HG03135 (cell line): ENCODE results near the gene DOCK2.
"Not testable (repeated sequence)": the region's sequence is repeated elsewhere in the genome, so short reads cannot be mapped to it uniquely, and the experiment has no call there.

ENCODE experiments used
- ATAC-seq: cut with Tn5 transposase; IDR thresholded peaks from one replicate; pipeline ENCODE4 v1.9.1; 2021; ENCODE audit warnings: mild to moderate bottlenecking, moderate library complexity; ENCODE audit not compliant: unreplicated experiment

Gene DOCK2

DNA sequence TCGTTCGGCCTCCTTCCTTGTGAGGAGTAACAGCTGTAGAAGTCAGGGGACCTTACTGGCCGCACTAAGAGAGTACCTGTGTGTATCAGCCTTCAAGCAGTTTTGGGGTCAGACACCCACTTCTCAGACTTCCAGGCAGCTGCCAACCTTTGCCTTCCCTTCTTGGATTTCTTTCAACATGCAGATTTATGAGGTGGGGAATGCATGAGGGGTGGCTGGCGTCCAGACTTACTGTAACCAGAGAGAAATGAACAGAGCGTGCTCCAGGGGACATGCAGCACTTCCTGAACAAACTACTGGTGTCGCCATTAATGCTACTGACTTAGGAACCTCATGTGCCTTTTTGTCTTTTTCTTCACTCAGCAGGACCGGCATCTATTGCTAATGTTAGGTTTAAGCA lies 296.5 kb downstream of the DOCK2 start:
- ATAC-seq = no peak

DNA sequence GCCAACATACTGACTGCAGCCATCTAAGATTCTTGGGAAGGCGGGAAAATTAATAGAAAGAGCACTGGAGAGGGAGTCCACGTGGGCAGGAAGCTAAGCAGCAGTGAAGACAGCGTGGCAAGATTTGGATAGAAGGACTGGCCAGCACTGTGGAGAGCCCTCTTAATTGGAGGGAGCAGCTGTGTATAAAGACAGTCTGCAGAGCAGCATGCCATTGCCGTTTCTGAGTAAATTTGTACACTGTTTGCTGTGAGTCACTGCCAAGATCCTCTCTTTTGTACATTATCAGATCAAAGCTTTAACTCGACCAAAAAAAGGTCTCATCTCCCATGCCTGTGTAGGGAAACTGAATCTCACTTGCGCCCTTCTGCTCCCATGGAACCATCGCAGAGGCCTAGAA lies 297.9 kb downstream of the DOCK2 start:
- no peak for ATAC-seq

DNA sequence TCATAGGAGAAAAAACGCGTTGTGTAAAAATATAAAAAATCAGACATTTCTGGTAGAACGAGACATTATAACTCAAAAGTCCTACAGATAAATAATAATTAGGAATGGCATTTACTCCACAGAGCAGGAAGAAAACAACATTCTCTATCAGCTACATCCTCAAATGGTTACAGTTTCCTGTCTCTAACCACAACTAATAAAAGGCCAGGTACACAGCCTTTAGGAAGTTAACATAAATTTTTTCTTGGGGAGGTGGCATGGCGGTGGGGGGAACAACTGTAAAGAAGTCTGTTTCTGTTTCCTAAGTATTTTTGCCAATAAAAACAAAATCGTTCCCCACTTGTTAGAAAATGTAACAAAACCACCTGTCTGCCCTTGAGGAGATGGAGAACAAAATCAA lies 298.7 kb downstream of the DOCK2 start:
- no peak for ATAC-seq

DNA sequence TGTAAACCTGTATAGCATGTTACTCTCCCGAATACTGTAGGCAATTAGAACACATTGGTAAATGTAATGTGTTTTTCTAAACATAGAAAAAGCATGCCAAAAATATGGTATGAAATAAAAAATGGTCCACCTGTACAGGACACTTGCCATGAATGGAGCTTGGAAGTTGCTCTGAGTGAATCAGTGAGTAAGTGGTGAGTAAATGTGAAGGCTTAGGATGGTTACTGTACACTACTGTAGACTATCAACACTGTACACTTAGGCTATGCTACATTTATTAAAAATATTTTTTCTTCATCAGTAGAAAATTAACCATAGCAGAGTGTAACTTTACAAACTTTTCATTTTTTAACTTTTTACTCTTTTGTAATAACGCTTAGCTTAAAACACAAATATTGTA lies 301.4 kb downstream of the DOCK2 start:
- ATAC-seq = no peak

DNA sequence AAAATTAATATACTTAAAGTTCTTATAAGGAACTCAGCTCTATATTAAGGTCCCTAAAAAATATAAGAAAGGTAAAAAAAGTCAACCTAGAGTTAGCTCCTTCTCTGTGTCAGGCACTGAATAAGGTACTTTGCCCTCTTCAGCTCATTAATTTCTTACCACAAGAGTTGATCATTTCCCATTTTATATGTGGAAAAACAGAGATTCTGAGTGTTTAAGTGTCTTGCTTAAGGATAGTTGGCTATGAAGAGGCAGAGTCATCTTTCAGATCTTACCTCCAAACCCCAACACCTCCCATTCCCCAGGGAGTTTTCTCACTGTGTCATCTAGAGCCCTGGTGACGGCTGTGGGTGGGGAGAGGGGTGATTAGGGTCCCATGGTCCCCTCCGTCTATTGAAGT lies 302.7 kb downstream of the DOCK2 start:
- no peak for ATAC-seq

DNA sequence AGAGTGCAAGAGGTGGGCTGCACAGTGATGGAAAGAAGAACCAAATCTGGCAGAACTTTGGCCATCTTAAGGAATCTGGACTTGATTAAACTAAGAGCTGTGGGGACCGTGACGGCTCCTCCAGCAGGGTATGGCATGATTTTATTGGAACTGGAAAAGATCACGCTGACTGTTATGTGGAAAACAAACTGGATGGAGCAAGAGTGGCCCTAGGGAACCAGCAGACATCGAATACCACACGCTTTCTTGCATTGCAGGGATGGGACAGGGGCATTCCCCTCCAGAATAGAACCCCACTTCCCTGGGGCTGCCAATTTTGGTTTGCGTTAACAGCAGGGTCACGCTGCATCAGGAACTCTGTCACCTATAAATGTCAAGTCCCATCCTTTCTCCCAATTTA lies 304.5 kb downstream of the DOCK2 start:
- no peak for ATAC-seq

DNA sequence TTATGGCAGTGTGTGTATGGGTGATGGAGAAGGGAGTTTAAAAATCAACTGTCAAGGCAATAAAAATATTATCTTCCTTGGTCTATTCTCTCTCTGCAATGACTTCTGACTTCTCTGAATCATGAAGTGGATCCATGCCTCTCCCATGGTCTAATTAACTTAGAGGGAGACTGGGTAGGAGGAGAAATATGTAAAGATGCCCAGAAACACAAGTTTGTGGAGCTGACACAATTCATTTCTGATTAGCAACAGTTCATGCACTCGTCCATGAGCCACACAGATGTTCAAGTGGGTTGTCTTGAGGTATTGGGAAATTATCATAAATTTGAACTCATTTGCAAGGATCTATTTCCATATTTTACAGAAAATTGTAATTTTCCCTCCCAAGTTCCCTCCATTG lies 305.1 kb downstream of the DOCK2 start:
- no peak for ATAC-seq

DNA sequence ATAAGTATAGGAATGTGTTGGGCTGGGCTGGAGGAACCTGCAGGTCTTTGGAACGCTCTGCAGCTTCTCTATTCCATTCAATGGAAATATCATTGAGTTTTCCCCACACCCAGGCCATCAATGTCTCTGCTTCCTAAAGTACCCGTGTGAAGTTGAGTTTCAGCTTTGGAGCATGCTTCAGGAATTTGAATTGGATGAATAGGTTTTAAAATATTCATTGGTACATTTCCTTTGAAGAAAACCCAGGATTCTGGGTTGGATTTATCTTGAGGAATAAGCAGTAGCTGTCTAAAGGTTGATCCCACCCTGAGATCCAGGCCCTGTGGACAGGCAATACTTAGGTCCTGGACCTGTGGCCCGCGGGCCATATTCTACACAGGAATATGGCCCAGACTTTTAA lies 306.0 kb downstream of the DOCK2 start:
- no peak for ATAC-seq

DNA sequence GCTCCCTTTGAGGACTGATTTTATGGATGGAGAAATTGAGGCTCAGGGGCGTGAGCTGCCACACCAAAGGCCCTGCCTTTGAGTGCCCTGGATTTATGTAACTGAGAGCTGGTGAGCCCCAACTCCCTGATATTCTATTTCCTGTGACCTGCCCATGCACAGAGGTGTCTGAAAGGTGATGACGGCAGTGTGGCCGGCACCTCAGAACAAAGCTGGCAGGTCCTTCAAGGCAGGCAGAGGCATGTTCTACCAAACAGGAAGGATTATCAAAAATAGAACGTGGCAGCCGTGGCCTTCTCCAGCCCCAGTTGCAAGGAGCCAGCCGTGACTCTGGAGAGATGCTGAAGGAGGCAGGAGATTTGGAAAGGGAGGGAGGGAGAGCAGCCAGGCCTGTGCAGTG lies 307.0 kb downstream of the DOCK2 start:
- ATAC-seq = no peak

DNA sequence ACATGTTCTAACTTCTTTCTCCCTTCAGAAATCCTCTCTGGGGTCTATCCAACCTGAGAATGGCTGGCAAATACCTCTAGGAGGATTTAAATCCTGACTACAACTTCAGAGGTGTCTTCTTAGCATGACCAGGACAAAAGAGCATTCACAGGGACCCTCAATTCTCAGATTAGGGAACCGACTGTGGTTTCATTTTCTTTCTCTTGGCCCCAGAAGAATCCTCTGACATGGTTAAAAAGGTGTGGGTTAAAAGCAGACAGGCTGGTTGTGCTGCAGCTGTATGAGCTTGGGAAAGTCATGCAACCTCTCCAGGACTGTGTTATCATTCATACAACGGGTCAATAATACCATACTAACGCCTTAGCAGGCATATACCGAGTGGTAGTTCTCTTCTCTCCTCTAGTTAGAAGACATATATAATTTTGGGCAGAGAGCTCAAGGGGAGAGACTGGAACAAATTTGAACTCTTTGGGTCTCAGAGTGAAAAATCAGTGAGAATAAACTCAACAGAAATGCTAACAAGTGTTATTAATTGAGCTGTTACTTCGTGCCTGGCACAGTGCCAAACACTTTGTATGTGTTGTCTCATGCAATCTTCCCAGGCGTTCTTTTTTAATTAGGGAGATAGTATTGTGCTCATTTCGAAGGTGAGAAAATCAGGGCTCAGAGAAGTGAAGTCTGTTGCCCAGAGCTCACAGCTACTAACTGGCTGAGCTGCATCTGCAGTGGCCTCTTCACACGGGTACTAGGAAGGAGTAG lies 308.0 kb downstream of the DOCK2 start:
- no peak for ATAC-seq

DNA sequence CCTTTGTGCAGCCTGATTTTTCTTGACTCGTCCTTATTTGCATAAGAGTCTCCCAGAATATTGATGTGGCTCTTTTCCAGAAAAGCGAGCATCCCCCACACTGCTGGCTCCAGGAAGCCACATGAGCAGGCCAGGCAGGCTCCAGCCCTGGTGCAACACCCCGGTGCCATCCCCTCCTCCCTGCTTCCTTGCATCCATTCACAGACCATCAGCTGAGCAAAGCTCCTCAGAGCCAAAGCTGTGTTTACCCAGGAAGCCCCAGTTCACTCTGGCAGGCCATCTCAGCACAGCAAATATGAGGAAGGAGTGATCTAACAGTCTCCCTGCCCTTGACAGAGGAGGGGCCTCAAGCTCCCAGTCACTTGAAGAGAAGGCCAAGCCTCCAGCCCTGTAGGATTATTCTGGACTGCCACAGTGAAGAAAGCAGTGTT lies 308.8 kb downstream of the DOCK2 start:
- no peak for ATAC-seq

DNA sequence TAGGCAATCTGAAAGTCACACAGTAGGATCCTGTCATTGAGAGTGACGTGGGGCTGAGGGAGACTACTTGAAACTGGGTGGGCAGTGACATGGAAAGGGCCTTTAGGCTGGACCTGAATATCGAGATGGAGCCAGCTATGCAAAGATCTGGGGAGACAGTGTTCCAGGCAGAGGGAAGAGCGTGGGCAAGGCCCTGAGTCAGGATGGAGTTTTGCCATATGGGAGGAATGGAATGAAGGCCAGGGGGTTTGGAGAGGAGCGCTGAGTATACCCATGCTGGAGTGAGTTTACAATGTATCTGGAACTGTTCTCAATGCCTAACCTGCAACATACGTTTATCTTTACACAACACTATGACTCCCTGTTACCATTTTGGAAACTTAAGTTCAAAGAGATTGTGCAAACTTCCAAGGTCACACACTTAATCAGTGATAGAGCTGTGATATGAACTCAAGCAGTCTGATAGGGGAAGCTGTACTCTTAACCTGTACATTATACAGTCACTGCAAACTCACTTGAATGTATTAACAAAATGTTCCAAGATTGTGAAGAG lies 309.7 kb downstream of the DOCK2 start:
- no peak for ATAC-seq

DNA sequence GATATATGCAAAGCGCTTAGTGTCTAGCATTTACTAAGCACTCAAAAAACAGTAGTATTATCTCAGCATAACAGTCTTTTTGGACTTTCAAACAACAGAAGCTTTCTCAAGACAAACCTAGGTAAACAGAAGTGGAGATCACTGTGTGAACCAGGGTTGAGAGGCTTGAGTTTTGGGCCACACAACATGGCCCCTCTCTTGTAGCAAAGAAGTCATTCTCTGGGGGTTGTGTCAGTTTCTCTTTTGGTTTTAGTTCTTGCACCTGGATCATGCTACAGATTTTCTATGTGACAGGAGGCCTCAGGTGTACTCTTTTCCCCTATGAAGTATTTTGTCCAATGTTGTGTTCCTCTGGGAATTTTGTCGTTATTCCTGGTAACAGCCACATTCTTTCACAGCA lies 313.3 kb downstream of the DOCK2 start:
- ATAC-seq = no peak

DNA sequence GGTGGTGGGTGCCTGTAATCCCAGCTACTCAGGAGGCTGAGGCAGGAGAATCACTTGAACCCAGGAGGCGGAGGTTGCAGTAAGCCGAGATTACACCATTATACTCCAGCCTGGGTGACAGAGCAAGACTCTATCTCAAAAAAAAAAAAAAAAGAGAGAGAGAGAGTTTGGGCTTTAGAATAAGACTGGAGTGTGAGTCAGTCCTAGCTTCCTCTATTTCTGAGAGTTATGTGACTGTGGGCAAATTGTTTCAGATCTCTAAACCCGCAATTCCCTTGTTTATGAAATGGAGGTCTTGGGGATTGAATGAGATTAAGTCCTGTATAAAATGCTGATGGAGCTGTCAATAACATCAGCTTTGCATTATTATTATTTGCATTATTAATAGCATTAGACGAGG lies 316.1 kb downstream of the DOCK2 start:
- not testable (repeated sequence) for ATAC-seq

DNA sequence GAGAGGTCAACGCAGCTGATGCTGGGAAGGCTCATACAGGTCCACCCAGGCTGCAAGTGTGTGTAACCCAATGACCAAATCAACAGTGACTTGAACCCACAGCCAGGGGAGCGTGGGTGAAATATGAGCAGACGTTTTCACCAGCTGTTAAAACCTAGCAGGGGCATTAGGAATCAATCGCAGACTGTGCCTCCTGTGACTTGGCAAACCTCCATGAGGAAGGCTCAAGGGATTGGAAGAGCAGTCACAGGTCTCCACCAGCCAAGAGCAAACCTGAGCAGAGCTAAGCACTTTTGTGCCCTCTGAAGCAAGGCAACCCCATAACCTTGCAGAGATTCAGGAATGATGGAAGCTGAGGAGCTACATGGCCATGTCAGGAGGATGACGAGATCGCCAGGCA lies 317.7 kb downstream of the DOCK2 start:
- ATAC-seq = no peak

DNA sequence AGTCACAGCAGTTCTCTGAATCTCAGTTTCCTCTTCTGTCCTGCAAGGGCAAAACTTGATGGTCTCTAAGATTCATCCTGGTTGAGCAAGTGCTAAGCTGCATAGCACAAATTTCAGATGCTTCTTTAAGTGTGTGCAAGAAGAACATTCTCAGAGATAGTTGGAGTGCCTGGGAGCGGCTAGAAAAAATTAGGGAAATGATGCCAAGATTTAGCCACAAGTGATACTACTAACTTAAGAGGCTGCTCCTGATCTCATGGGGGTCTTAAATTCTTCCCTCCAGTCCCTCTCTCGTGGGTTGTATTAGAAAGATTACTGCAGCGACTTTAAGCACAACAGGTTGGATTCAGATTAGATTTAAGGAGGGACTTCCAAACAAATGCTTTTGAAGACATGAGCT lies 319.1 kb downstream of the DOCK2 start:
- no peak for ATAC-seq

DNA sequence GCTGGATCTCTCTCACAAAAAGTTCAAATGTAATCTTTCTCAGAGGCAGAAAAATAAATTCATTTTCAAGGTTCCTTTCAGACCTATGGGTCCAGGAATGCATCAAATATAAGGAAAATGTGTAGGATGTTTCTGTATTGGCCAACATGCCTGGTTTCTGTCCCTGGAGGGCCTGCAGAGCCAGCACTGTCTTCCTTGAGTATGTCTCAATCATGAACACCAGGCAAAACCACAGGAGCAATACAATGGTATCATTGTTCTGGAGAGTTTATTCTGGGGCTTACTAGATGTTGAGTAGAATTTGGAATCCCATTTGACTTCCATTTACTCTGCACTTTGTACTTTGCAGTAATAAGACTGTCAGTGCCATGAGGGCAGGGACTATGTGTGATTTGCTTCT lies 319.7 kb downstream of the DOCK2 start:
- ATAC-seq = no peak

DNA sequence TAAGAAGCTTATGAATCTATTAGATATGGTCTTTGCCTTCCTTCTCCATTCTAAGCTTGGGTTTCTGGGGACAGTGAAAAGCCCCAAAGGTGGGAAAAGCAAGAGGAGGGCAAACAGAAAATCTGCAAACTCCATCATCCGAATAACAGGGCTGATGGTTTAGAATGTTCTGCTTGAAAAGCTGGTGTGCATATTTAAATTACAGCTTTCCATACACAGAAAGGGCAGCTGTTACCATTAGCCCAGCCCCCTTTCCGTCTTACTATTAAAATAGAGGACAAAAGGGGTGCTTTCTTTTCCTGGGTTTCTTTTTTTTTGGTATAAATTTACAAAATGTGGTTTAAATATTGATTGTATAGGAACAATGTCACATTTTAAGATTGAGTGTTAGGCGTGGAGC lies 321.2 kb downstream of the DOCK2 start:
- ATAC-seq = no peak

DNA sequence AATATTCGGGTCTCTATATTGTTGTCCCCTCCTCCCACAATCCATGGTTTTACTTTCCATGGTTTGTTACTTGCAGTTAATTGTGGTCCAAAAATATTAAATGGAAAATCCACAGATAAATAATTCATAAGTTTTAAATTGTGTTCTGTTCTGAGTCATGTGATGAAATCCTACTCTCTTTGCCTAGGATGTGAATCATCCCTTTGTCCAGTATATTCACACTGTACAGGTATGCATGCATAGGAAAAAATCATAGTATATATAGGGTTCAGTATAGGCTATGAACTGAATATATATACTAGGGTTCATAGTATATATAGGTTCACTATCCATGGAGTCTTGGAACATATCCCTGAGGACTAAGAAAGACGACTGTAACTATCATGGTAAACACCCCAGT lies 323.6 kb downstream of the DOCK2 start:
- ATAC-seq = no peak

DNA sequence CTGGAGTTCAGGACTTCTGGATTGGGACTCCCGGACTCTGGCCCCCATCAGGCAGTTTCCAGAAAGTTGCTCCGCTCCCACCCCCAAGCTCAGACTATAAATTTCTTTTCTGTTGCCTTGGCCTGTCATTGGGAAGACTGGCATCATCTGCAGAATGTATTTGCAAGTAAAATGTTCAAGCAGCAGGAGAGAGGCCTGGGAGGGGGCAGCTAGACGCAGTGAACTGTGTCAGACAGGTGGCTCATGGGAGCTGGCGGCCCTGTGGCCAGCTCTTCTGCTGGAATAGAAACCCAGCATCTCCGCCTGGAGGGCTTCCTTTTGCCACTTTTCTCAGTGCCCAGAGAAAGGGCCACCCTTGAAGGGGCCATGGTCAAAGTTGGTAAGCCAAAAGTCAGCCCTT lies 327.2 kb downstream of the DOCK2 start:
- no peak for ATAC-seq

DNA sequence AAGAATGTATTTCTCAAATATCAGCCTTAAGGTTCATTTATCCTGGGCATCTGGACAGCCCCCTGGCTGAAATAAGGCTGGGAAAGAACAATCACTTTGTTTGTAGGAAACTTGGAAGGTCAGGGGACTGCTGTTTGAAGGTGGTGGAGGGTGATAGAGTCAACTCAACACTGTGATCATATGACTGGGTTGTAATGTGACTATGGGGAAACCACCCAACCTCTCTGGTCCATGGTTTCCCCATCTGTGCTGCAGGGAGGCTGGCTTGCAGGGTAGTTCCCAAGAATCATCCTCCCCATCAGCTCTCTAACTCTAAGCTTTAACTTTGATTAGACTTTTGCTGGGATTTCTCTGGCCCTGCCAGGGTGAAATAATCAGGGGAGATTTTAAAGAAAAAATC lies 333.3 kb downstream of the DOCK2 start:
- no peak for ATAC-seq

DNA sequence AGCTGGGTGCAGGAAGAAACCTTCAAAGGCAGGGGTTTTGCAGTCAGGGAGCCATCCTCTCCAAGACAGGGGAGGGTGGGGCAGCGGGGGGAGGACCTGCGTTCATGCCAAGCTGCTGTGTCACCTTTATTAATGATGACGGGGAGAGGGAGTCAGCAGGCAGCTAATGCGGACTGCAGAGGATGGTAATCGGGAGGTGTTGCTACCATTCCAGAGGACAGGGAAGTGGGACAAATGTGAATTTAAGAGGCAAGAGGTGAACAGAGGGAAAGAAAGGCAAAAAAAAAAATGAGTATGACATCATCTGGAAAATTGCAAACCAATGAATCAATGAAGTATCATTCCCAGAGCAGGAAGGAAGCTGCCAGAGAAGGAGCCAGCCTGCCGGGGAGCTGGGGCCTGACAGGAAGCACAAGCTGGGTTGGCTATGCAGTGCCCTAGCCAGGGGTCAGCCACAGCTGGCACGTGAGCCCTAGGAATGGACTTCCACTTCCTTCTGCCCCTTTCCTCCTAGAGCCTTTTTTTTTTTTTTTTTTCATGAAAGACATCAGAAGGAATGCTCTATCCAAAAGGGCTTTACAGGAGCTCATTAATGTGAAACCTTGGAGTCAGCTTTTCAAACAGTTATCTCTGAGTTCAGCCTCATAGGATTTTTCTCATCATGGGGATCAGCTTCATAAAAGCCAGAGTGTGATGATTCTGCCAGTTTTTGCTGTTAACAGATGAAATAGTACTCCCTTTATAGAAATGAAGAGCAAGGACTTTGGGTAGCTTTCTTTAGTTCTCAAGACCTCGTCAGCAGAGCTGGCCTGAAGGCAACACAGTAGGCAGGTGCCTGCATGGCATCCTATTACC lies 334.1 kb downstream of the DOCK2 start:
- no peak for ATAC-seq
